GM18502 (cell line): Measurements from ENCODE around the gene LTO1.

Source experiments
- ATAC-seq: cut with Tn5 transposase; IDR thresholded peaks from one replicate; pipeline ENCODE4 v1.9.1; 2021; ENCODE audit warnings: mild to moderate bottlenecking; ENCODE audit not compliant: unreplicated experiment, poor library complexity

The LTO1 gene

GRCh38 chr11:69682681-69683326 is 7.7 kb upstream of the LTO1 start:
- ATAC-seq, result no peak

- no peak for ATAC-seq
Observed at GRCh38 chr11:69682221-69682620, 7.1 kb upstream of the LTO1 start.

- ATAC-seq, result no peak
Observed at GRCh38 chr11:69680688-69681087, 5.5 kb upstream of the LTO1 start.

GRCh38 chr11:69677749-69678148 is 2.6 kb upstream of the LTO1 start:
- no peak for ATAC-seq

- no peak for ATAC-seq
Observed at GRCh38 chr11:69674267-69674885, 777 bp downstream of the LTO1 start.

- ATAC-seq, result no peak
Observed at GRCh38 chr11:69671734-69672465, 3.3 kb downstream of the LTO1 start.

- no peak for ATAC-seq
Observed at GRCh38 chr11:69670158-69670845, 4.9 kb downstream of the LTO1 start.

GRCh38 chr11:69669486-69669885 is 5.7 kb downstream of the LTO1 start:
- no peak for ATAC-seq

GRCh38 chr11:69667619-69668604 is 7.2 kb downstream of the LTO1 start:
- no peak for ATAC-seq

GRCh38 chr11:69666752-69667536 is 8.2 kb downstream of the LTO1 start:
- no peak for ATAC-seq

- no peak for ATAC-seq
Observed at GRCh38 chr11:69666261-69666660, 8.9 kb downstream of the LTO1 start.

GRCh38 chr11:69665669-69666068 is 9.5 kb downstream of the LTO1 start:
- ATAC-seq, result no peak

GRCh38 chr11:69664901-69665300 is 10.3 kb downstream of the LTO1 start:
- no peak for ATAC-seq

GRCh38 chr11:69664103-69664775 is 10.9 kb downstream of the LTO1 start:
- no peak for ATAC-seq

- no peak for ATAC-seq
Observed at GRCh38 chr11:69663326-69663725, 11.8 kb downstream of the LTO1 start.

- no peak for ATAC-seq
Observed at GRCh38 chr11:69662806-69663205, 12.3 kb downstream of the LTO1 start.

- no peak for ATAC-seq
Observed at GRCh38 chr11:69662021-69662698, 13.0 kb downstream of the LTO1 start.

- ATAC-seq, result no peak
Observed at GRCh38 chr11:69661413-69661715, 13.8 kb downstream of the LTO1 start.
